Sigmoid colon (tissue), 7 donors: ENCODE measurements around the gene SH2D6. TPM values are rescaled to one million over a fixed set of nuclear protein-coding genes. Genes with fewer than 3 reads are reported as not detected.

Experiments used
- polyA plus RNA-seq, 3 donors: library from polyadenylated mRNA; stranded (reverse); fragments of 200-250 nt; gene quantifications; one replicate each; pipeline ENCODE4 v1.2.3, GENCODE V29; 2013
- small RNA-seq, 3 donors: library from RNA; depleted of rRNA; stranded (forward); fragments of <200 nt; gene quantifications; one replicate each; pipeline ENCODE3, GENCODE V24; 2016
- total RNA-seq, 4 donors: library from RNA; depleted of rRNA; stranded (reverse); fragments of >200 nt; gene quantifications; one replicate each; pipeline ENCODE4 v1.1.0, GENCODE V29; 2016
- donor health status: healthy with polysubstance abuse.
- donor health status: Bipolar disorder and iron deficiency.
- donor health status: healthy.

The SH2D6 gene
- total and polyA plus RNA-seq, 7 donors = 2.8 to 14.6 (median 11.4) TPM; not detected in 4

Small RNA genes lying within 50 kb of the gene (small RNA-seq; reads per million reads assigned to genes)
- 0 reads per million in 3 donors for gene AC062037.2
- 0 reads per million in 3 donors for gene RF00019
- gene RN7SL251P = 0 reads per million in 3 donors

Other genes starting within 250 kb of the SH2D6 start
- gene TGOLN2, start 90.7 kb upstream of the SH2D6 start, total RNA-seq = 10 to 100 TPM; 78.9 to 95.0 (median 80.8) TPM
- 10 to 100 TPM; 12.6 to 85.8 (median 20.8) TPM for gene TGOLN2, start 90.7 kb upstream of the SH2D6 start, polyA plus RNA-seq
- 10 to 100 TPM; 26.5 to 54.6 (median 42.1) TPM for gene RETSAT, start 64.2 kb upstream of the SH2D6 start, total RNA-seq
- gene RETSAT, start 64.2 kb upstream of the SH2D6 start, polyA plus RNA-seq = 100 to 1,000 TPM in 1 of 3 donors, 10 to 100 TPM in 2; 33.6 to 112 (median 36.5) TPM
- 10 to 100 TPM; 16.7 to 26.3 (median 22.9) TPM for gene ELMOD3, start 63.9 kb upstream of the SH2D6 start, total RNA-seq
- gene ELMOD3, start 63.9 kb upstream of the SH2D6 start, polyA plus RNA-seq = 10 to 100 TPM; 11.6 to 22.7 (median 12.0) TPM
- 10 to 100 TPM; 20.9 to 33.0 (median 30.1) TPM for gene CAPG, start 8.3 kb upstream of the SH2D6 start, total RNA-seq
- 100 to 1,000 TPM; 112 to 230 (median 150) TPM for gene CAPG, start 8.3 kb upstream of the SH2D6 start, polyA plus RNA-seq
- 100 to 1,000 TPM; 139 to 249 (median 151) TPM for gene MAT2A, start 120.5 kb downstream of the SH2D6 start, total RNA-seq
- gene MAT2A, start 120.5 kb downstream of the SH2D6 start, polyA plus RNA-seq = 10 to 100 TPM; 52.3 to 93.1 (median 61.0) TPM
- 10 to 100 TPM; 14.9 to 25.3 (median 24.7) TPM for gene GGCX, start 142.8 kb downstream of the SH2D6 start, total RNA-seq
- gene GGCX, start 142.8 kb downstream of the SH2D6 start, polyA plus RNA-seq = 10 to 100 TPM in 2 of 3 donors, 1 to 10 TPM in 1; 3.6 to 22.8 (median 11.1) TPM
- gene VAMP8, start 158.9 kb downstream of the SH2D6 start, total RNA-seq = 10 to 100 TPM in 2 of 4 donors, 1 to 10 TPM in 2; 1.9 to 33.3 (median 13.2) TPM
- 100 to 1,000 TPM; 441 to 941 (median 696) TPM for gene VAMP8, start 158.9 kb downstream of the SH2D6 start, polyA plus RNA-seq
- 10 to 100 TPM; 51.2 to 97.5 (median 69.6) TPM for gene VAMP5, start 165.7 kb downstream of the SH2D6 start, total RNA-seq
- gene VAMP5, start 165.7 kb downstream of the SH2D6 start, polyA plus RNA-seq = 10 to 100 TPM; 51.8 to 93.7 (median 68.0) TPM
- 100 to 1,000 TPM; 124 to 175 (median 141) TPM for gene RNF181, start 177.0 kb downstream of the SH2D6 start, total RNA-seq
- 100 to 1,000 TPM; 165 to 190 (median 179) TPM for gene RNF181, start 177.0 kb downstream of the SH2D6 start, polyA plus RNA-seq
- gene TMEM150A, start 184.0 kb downstream of the SH2D6 start, total RNA-seq = 10 to 100 TPM; 18.4 to 29.9 (median 22.1) TPM
- gene TMEM150A, start 184.0 kb downstream of the SH2D6 start, polyA plus RNA-seq = 10 to 100 TPM in 2 of 3 donors, 1 to 10 TPM in 1; 7.4 to 12.0 (median 11.6) TPM
- 10 to 100 TPM; 10.6 to 13.0 (median 12.8) TPM for gene C2orf68, start 193.4 kb downstream of the SH2D6 start, total RNA-seq
- 10 to 100 TPM; 18.6 to 23.0 (median 21.3) TPM for gene C2orf68, start 193.4 kb downstream of the SH2D6 start, polyA plus RNA-seq
- 100 to 1,000 TPM in 1 of 4 donors, 10 to 100 TPM in 3; 56.4 to 136 (median 72.0) TPM for gene USP39, start 197.5 kb downstream of the SH2D6 start, total RNA-seq
- gene USP39, start 197.5 kb downstream of the SH2D6 start, polyA plus RNA-seq = 10 to 100 TPM; 39.9 to 49.2 (median 41.4) TPM
- not detected for gene SFTPB, start 249.5 kb downstream of the SH2D6 start, total RNA-seq
- 10 to 100 TPM in 1 of 3 donors, under 1 TPM in 1, not detected in 1; 0.57 to 23.4 TPM for gene SFTPB, start 249.5 kb downstream of the SH2D6 start, polyA plus RNA-seq